Suprapubic skin (tissue), 4 donors: Measurements from ENCODE around the gene ZNF613.

Experiments used
- EP300 ChIP-seq: sonication (generic); formaldehyde crosslinking; IDR thresholded peaks from one replicate; pipeline ENCODE4 v1.6.1; 2017; ENCODE audit warnings: antibody characterized with exemption
- POLR2A ChIP-seq, 2 donors: fragments of 450-650 bp; IDR thresholded peaks; one replicate each; pipeline ENCODE4 v1.6.1; 2017; ENCODE audit warnings: antibody characterized with exemption in 2 of 2, mild to moderate bottlenecking in 2 of 2, moderate library complexity in 2 of 2
- POLR2AphosphoS5 ChIP-seq, 3 donors: sonication (generic); formaldehyde crosslinking; IDR thresholded peaks; one replicate each; pipeline ENCODE4 v1.6.1; 2017; ENCODE audit warnings: antibody characterized with exemption in 3 of 3
- TF ChIP-seq, protein P1 (sequence below), 2 donors: fragments of 200-600 bp in 1 of 2; fragments of 450-650 bp in 1 of 2; sonication (generic) in 1 of 2; IDR thresholded peaks; one replicate each; pipeline ENCODE4 v1.5.1; 2016 to 2019; ENCODE audit warnings: antibody characterized with exemption in 2 of 2, mild to moderate bottlenecking in 1 of 2, moderate library complexity in 1 of 2

DNA sequence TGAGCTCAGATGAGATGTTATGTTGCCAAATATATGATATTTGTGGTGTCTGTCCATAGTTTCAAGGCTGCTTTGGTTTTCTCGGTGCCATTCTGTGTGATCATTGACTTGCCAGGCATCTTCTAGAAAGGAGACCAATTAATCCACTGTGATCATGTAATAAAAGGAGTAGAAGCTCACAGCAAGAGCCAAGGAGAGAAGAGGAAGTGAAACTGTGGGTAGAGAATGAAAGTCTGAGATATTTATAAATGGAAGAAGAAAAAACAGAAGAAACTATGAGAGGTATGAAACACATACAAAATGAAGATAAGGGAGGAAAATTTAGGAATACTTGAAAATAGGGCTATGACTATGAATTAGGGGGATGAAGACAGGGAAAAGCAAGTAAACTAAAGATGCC lies 11.1 kb upstream of the ZNF613 start:
- TF ChIP-seq POLR2AphosphoS5 (IDR thresholded peaks at IDR 0.05) (no peak), POLR2A (IDR thresholded peaks at IDR 0.05) (no peak), EP300 (no peak)
- TF ChIP-seq, protein P1, sequence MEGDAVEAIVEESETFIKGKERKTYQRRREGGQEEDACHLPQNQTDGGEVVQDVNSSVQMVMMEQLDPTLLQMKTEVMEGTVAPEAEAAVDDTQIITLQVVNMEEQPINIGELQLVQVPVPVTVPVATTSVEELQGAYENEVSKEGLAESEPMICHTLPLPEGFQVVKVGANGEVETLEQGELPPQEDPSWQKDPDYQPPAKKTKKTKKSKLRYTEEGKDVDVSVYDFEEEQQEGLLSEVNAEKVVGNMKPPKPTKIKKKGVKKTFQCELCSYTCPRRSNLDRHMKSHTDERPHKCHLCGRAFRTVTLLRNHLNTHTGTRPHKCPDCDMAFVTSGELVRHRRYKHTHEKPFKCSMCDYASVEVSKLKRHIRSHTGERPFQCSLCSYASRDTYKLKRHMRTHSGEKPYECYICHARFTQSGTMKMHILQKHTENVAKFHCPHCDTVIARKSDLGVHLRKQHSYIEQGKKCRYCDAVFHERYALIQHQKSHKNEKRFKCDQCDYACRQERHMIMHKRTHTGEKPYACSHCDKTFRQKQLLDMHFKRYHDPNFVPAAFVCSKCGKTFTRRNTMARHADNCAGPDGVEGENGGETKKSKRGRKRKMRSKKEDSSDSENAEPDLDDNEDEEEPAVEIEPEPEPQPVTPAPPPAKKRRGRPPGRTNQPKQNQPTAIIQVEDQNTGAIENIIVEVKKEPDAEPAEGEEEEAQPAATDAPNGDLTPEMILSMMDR (IDR thresholded peaks at IDR 0.05): no peak
